ENCODE measurements around the gene ANKRD53. TPM values are rescaled to one million over a fixed set of nuclear protein-coding genes. Genes with fewer than 3 reads are reported as not detected.

The ANKRD53 gene
- total RNA-seq, 1 experiment from 2014 or later = not detected

- intact Hi-C loops (cut with micrococcal nuclease) = no loop called here
- Histone ChIP-seq H3K27ac (ENCODE audit: low read depth, low read length) (no peak overlapping the region), H3K4me3 (replicated peaks in 1 of 2; ENCODE audit: low read depth in 1 of 2, low read length in 2 of 2) (no peak overlapping the region), H3K4me2 (ENCODE audit: low read length) (no peak overlapping the region), H2AFZ (ENCODE audit: low read depth, low read length, poor library complexity, severe bottlenecking) (no peak overlapping the region), H3K27me3 (ENCODE audit: insufficient read depth, low read length) (no peaks in the 10 kb centered on the region), H4K20me1 (ENCODE audit: insufficient read depth) (no peaks in the 10 kb centered on the region), H3K9me3 (ENCODE audit: control insufficient read depth in 1 of 2, insufficient read depth in 1 of 2, low read depth in 1 of 2, low read length in 2 of 2) (no peaks in the 10 kb centered on the region), H3K36me3 (ENCODE audit: control insufficient read depth in 1 of 2, insufficient read depth in 2 of 2, low read length in 2 of 2) (peaks cover 3% of the 10 kb centered on the region in 2 experiments; a peak in 2 of 4 replicates), H3K4me1 (ENCODE audit: control insufficient read depth in 1 of 2, insufficient read depth in 2 of 2, low read length in 2 of 2) (peaks cover 5 to 23% of the 10 kb centered on the region in 2 experiments; a peak in 3 of 4 replicates), H3K9me2 (ENCODE audit: insufficient read depth) (no peaks in the 10 kb centered on the region), H3K79me2 (ENCODE audit: insufficient read depth, low read length) (no peaks in the 10 kb centered on the region), H3K9ac (ENCODE audit: low read length) (no peak overlapping the region)
- no peak for DNase-seq (ENCODE audit: low read depth, low spot score)
- ChIA-PET POLR2A (no interaction called here), RAD21 (ENCODE audit: low non-redundant PET in 1 of 2, low total read pairs in 2 of 2, uncharacterized antibody in 2 of 2, unreplicated experiment in 2 of 2) (no interaction called here), CTCF (no interaction called here)
- ATAC-seq = no peak
- TF ChIP-seq SP1 (IDR thresholded peaks at IDR 0.05; ENCODE audit: low read depth) (no peak), ATF3 (IDR thresholded peaks at IDR 0.05) (no peak)
- BruUV-seq (replicated peaks) = no TSS peak
Measured at GRCh38 chr2:70981421-70981820, 3.0 kb downstream of the ANKRD53 start.

DNA sequence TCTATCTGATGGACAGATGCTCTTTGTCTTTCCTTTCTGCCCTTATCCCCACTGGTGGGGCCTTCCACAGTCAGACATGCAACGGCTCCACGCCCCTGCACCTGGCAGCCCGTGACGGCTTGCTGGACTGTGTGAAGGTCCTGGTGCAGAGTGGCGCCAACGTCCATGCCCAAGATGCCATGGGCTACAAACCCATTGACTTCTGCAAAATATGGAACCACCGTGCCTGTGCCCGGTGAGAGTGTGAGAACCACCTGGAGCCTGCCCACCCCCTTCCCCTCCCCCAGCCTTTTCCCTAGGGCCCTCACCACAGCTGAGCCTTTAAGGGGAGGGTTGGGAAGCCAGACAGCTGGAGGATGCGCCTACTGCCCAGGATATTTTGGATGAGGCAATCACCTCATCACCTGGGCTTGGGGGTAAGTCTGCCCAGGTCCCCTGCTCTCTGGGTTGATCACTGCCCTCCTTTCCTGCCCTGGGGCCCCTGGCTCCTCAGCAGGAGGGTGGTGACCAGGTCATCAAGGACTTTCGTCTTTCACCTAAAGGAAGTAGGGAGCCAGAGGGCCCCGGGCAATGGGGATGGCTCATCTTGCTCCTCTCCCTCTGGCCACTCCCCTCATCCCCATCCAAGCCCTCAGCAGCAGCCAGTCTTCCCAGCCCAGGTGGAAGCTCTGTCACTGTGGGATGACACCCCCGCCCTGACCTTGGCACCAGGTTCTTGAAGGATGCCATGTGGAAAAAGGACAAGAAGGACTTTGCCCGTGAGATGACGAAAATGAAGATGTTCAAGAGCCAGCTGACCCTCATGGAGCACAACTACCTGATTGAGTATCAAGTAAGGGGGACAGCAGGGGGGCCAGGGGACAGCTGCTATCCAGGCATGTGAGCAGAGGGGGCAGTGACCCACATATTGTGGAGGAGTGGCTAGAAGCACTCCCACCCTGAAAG is 3.7 kb downstream of the ANKRD53 start:
- ChIA-PET RAD21 (ENCODE audit: low non-redundant PET in 1 of 2, low total read pairs in 2 of 2, uncharacterized antibody in 2 of 2, unreplicated experiment in 2 of 2) (no interaction called here), POLR2A (no interaction called here), CTCF (no interaction called here)
- no peaks in the 10 kb centered on the region for H3K79me2 ChIP-seq (ENCODE audit: insufficient read depth, low read length)
- peaks cover 5 to 6% of the 10 kb centered on the region in 2 experiments; a peak in 3 of 4 replicates for H3K36me3 ChIP-seq (ENCODE audit: control insufficient read depth in 1 of 2, insufficient read depth in 2 of 2, low read length in 2 of 2)
- H3K27ac ChIP-seq (ENCODE audit: low read depth, low read length) = no peak overlapping the region
- H3K4me1 ChIP-seq (ENCODE audit: control insufficient read depth in 1 of 2, insufficient read depth in 2 of 2, low read length in 2 of 2) = peaks cover 2 to 17% of the 10 kb centered on the region in 2 experiments; a peak in 3 of 4 replicates
- H4K20me1 ChIP-seq (ENCODE audit: insufficient read depth) = no peaks in the 10 kb centered on the region
- TF ChIP-seq, protein P1, sequence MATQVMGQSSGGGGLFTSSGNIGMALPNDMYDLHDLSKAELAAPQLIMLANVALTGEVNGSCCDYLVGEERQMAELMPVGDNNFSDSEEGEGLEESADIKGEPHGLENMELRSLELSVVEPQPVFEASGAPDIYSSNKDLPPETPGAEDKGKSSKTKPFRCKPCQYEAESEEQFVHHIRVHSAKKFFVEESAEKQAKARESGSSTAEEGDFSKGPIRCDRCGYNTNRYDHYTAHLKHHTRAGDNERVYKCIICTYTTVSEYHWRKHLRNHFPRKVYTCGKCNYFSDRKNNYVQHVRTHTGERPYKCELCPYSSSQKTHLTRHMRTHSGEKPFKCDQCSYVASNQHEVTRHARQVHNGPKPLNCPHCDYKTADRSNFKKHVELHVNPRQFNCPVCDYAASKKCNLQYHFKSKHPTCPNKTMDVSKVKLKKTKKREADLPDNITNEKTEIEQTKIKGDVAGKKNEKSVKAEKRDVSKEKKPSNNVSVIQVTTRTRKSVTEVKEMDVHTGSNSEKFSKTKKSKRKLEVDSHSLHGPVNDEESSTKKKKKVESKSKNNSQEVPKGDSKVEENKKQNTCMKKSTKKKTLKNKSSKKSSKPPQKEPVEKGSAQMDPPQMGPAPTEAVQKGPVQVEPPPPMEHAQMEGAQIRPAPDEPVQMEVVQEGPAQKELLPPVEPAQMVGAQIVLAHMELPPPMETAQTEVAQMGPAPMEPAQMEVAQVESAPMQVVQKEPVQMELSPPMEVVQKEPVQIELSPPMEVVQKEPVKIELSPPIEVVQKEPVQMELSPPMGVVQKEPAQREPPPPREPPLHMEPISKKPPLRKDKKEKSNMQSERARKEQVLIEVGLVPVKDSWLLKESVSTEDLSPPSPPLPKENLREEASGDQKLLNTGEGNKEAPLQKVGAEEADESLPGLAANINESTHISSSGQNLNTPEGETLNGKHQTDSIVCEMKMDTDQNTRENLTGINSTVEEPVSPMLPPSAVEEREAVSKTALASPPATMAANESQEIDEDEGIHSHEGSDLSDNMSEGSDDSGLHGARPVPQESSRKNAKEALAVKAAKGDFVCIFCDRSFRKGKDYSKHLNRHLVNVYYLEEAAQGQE (IDR thresholded peaks at IDR 0.05; ENCODE audit: low read depth) = no peak
- TF ChIP-seq EZH2 (IDR thresholded peaks at IDR 0.05) (no peak), ZBTB33 (IDR thresholded peaks at IDR 0.05; ENCODE audit: extremely low read depth, insufficient replicate concordance, low read length) (no peak), POLR2AphosphoS5 (IDR thresholded peaks at IDR 0.05; ENCODE audit: low read depth, low read length) (no peak), ATF3 (IDR thresholded peaks at IDR 0.05) (no peak), ZFX (IDR thresholded peaks at IDR 0.05) (no peak), SP1 (IDR thresholded peaks at IDR 0.05; ENCODE audit: low read depth) (no peak), YY1 (IDR thresholded peaks at IDR 0.05; ENCODE audit: extremely low read depth, insufficient replicate concordance, low read depth, low read length) (no peak)
- no peak overlapping the region for H2AFZ ChIP-seq (ENCODE audit: low read depth, low read length, poor library complexity, severe bottlenecking)
- no peak for ATAC-seq
- no peak overlapping the region for H3K9ac ChIP-seq (ENCODE audit: low read length)
- intact Hi-C loops (cut with micrococcal nuclease) = no loop called here
- no peak overlapping the region for H3K4me2 ChIP-seq (ENCODE audit: low read length)
- H3K27me3 ChIP-seq (ENCODE audit: insufficient read depth, low read length) = no peaks in the 10 kb centered on the region
- H3K4me3 ChIP-seq (replicated peaks in 1 of 2; ENCODE audit: low read depth in 1 of 2, low read length in 2 of 2) = no peak overlapping the region
- H3K9me2 ChIP-seq (ENCODE audit: insufficient read depth) = no peaks in the 10 kb centered on the region
- H3K9me3 ChIP-seq (ENCODE audit: control insufficient read depth in 1 of 2, insufficient read depth in 1 of 2, low read depth in 1 of 2, low read length in 2 of 2) = no peaks in the 10 kb centered on the region
- no TSS peak for BruUV-seq (replicated peaks)
- no peak for DNase-seq (ENCODE audit: low read depth, low spot score)

Data from HCT116 (cell line).